ENCODE measurements around the gene ERH.
"Not testable (repeated sequence)": the region's sequence is repeated elsewhere in the genome, so short reads cannot be mapped to it uniquely, and the experiment has no call there.

The ERH gene

GRCh38 chr14:69424149-69424923 lies 26.2 kb upstream of the ERH start:
- Histone ChIP-seq H3K4me3 (ENCODE audit: low read depth in 1 of 2, low read length in 2 of 2) (no peak overlapping the region), H3K4me1 (ENCODE audit: control insufficient read depth in 1 of 2, insufficient read depth in 2 of 2, low read length in 2 of 2) (no peaks in the 10 kb centered on the region), H3K9ac (ENCODE audit: low read depth in 1 of 2, low read length in 2 of 2) (no peak overlapping the region), H3K9me3 (ENCODE audit: control insufficient read depth in 1 of 2, low read length in 2 of 2) (no peaks in the 10 kb centered on the region), H3K36me3 (ENCODE audit: control insufficient read depth in 1 of 2, insufficient read depth in 2 of 2, low read length in 2 of 2) (peaks cover 11 to 20% of the 10 kb centered on the region in 2 donors), H3K27me3 (ENCODE audit: control insufficient read depth in 1 of 2, insufficient read depth in 2 of 2, low read length in 2 of 2) (no peaks in the 10 kb centered on the region), H3K27ac (ENCODE audit: low read depth, low read length) (no peak overlapping the region)

GRCh38 chr14:69423279-69423678 lies 25.2 kb upstream of the ERH start:
- no peaks in the 10 kb centered on the region for H3K9me3 ChIP-seq (ENCODE audit: control insufficient read depth in 1 of 2, low read length in 2 of 2)
- H3K4me1 ChIP-seq (ENCODE audit: control insufficient read depth in 1 of 2, insufficient read depth in 2 of 2, low read length in 2 of 2), result no peaks in the 10 kb centered on the region
- no peak overlapping the region for H3K4me3 ChIP-seq (ENCODE audit: low read depth in 1 of 2, low read length in 2 of 2)
- no peak overlapping the region for H3K9ac ChIP-seq (ENCODE audit: low read depth in 1 of 2, low read length in 2 of 2)
- H3K27me3 ChIP-seq (ENCODE audit: control insufficient read depth in 1 of 2, insufficient read depth in 2 of 2, low read length in 2 of 2), result no peaks in the 10 kb centered on the region
- no peak overlapping the region for H3K27ac ChIP-seq (ENCODE audit: low read depth, low read length)
- peaks cover 11 to 20% of the 10 kb centered on the region in 2 donors for H3K36me3 ChIP-seq (ENCODE audit: control insufficient read depth in 1 of 2, insufficient read depth in 2 of 2, low read length in 2 of 2)

GRCh38 chr14:69416087-69416486 lies 18.0 kb upstream of the ERH start:
- not testable (repeated sequence) for H3K27me3 ChIP-seq (ENCODE audit: control insufficient read depth in 1 of 2, insufficient read depth in 2 of 2, low read length in 2 of 2); H3K27ac ChIP-seq (ENCODE audit: low read depth, low read length); H3K9ac ChIP-seq (ENCODE audit: low read depth in 1 of 2, low read length in 2 of 2); H3K36me3 ChIP-seq (ENCODE audit: control insufficient read depth in 1 of 2, insufficient read depth in 2 of 2, low read length in 2 of 2); H3K9me3 ChIP-seq (ENCODE audit: control insufficient read depth in 1 of 2, low read length in 2 of 2); H3K4me1 ChIP-seq (ENCODE audit: control insufficient read depth in 1 of 2, insufficient read depth in 2 of 2, low read length in 2 of 2); H3K4me3 ChIP-seq (ENCODE audit: low read depth in 1 of 2, low read length in 2 of 2)

- Histone ChIP-seq H3K4me1 (ENCODE audit: control insufficient read depth in 1 of 2, insufficient read depth in 2 of 2, low read length in 2 of 2) (no peaks in the 10 kb centered on the region), H3K27ac (ENCODE audit: low read depth, low read length) (no peak overlapping the region), H3K4me3 (ENCODE audit: low read depth in 1 of 2, low read length in 2 of 2) (no peak overlapping the region), H3K36me3 (ENCODE audit: control insufficient read depth in 1 of 2, insufficient read depth in 2 of 2, low read length in 2 of 2) (no peaks in the 10 kb centered on the region), H3K9ac (ENCODE audit: low read depth in 1 of 2, low read length in 2 of 2) (no peak overlapping the region), H3K9me3 (ENCODE audit: control insufficient read depth in 1 of 2, low read length in 2 of 2) (peaks cover 0 to 3% of the 10 kb centered on the region in 2 donors), H3K27me3 (ENCODE audit: control insufficient read depth in 1 of 2, insufficient read depth in 2 of 2, low read length in 2 of 2) (no peaks in the 10 kb centered on the region)
Observed at GRCh38 chr14:69413483-69413882, 15.4 kb upstream of the ERH start.

- Histone ChIP-seq H3K9me3 (ENCODE audit: control insufficient read depth in 1 of 2, low read length in 2 of 2) (no peaks in the 10 kb centered on the region), H3K27ac (ENCODE audit: low read depth, low read length) (no peak overlapping the region), H3K4me3 (ENCODE audit: low read depth in 1 of 2, low read length in 2 of 2) (no peak overlapping the region), H3K4me1 (ENCODE audit: control insufficient read depth in 1 of 2, insufficient read depth in 2 of 2, low read length in 2 of 2) (no peaks in the 10 kb centered on the region), H3K9ac (ENCODE audit: low read depth in 1 of 2, low read length in 2 of 2) (no peak overlapping the region), H3K36me3 (ENCODE audit: control insufficient read depth in 1 of 2, insufficient read depth in 2 of 2, low read length in 2 of 2) (no peaks in the 10 kb centered on the region), H3K27me3 (ENCODE audit: control insufficient read depth in 1 of 2, insufficient read depth in 2 of 2, low read length in 2 of 2) (no peaks in the 10 kb centered on the region)
Observed at GRCh38 chr14:69408331-69408960, 10.3 kb upstream of the ERH start.

GRCh38 chr14:69405762-69406161 lies 7.7 kb upstream of the ERH start:
- no peak overlapping the region for H3K4me3 ChIP-seq (ENCODE audit: low read depth in 1 of 2, low read length in 2 of 2)
- H3K9me3 ChIP-seq (ENCODE audit: control insufficient read depth in 1 of 2, low read length in 2 of 2), result no peaks in the 10 kb centered on the region
- no peak overlapping the region for H3K27ac ChIP-seq (ENCODE audit: low read depth, low read length)
- H3K27me3 ChIP-seq (ENCODE audit: control insufficient read depth in 1 of 2, insufficient read depth in 2 of 2, low read length in 2 of 2), result no peaks in the 10 kb centered on the region
- H3K4me1 ChIP-seq (ENCODE audit: control insufficient read depth in 1 of 2, insufficient read depth in 2 of 2, low read length in 2 of 2), result peaks cover 3 to 6% of the 10 kb centered on the region in 2 donors
- H3K36me3 ChIP-seq (ENCODE audit: control insufficient read depth in 1 of 2, insufficient read depth in 2 of 2, low read length in 2 of 2), result no peaks in the 10 kb centered on the region
- no peak overlapping the region for H3K9ac ChIP-seq (ENCODE audit: low read depth in 1 of 2, low read length in 2 of 2)

GRCh38 chr14:69404883-69405282 lies 6.8 kb upstream of the ERH start:
- H3K9me3 ChIP-seq (ENCODE audit: control insufficient read depth in 1 of 2, low read length in 2 of 2), result no peaks in the 10 kb centered on the region

GRCh38 chr14:69404478-69404877 lies 6.4 kb upstream of the ERH start:
- Histone ChIP-seq H3K4me3 (ENCODE audit: low read depth in 1 of 2, low read length in 2 of 2) (no peak overlapping the region), H3K4me1 (ENCODE audit: control insufficient read depth in 1 of 2, insufficient read depth in 2 of 2, low read length in 2 of 2) (peaks cover 15 to 18% of the 10 kb centered on the region in 2 donors), H3K27me3 (ENCODE audit: control insufficient read depth in 1 of 2, insufficient read depth in 2 of 2, low read length in 2 of 2) (no peaks in the 10 kb centered on the region), H3K9ac (ENCODE audit: low read depth in 1 of 2, low read length in 2 of 2) (no peak overlapping the region), H3K9me3 (ENCODE audit: control insufficient read depth in 1 of 2, low read length in 2 of 2) (no peaks in the 10 kb centered on the region), H3K27ac (ENCODE audit: low read depth, low read length) (no peak overlapping the region), H3K36me3 (ENCODE audit: control insufficient read depth in 1 of 2, insufficient read depth in 2 of 2, low read length in 2 of 2) (no peaks in the 10 kb centered on the region)

More at GRCh38 chr14:69404883-69405282, 6.8 kb upstream of the ERH start:
- no peaks in the 10 kb centered on the region for H3K27me3 ChIP-seq (ENCODE audit: control insufficient read depth in 1 of 2, insufficient read depth in 2 of 2, low read length in 2 of 2)
- no peak overlapping the region for H3K27ac ChIP-seq (ENCODE audit: low read depth, low read length)
- H3K4me1 ChIP-seq (ENCODE audit: control insufficient read depth in 1 of 2, insufficient read depth in 2 of 2, low read length in 2 of 2), result peaks cover 11 to 15% of the 10 kb centered on the region in 2 donors
- H3K9ac ChIP-seq (ENCODE audit: low read depth in 1 of 2, low read length in 2 of 2), result no peak overlapping the region
- no peaks in the 10 kb centered on the region for H3K36me3 ChIP-seq (ENCODE audit: control insufficient read depth in 1 of 2, insufficient read depth in 2 of 2, low read length in 2 of 2)
- no peak overlapping the region for H3K4me3 ChIP-seq (ENCODE audit: low read depth in 1 of 2, low read length in 2 of 2)

GRCh38 chr14:69401841-69402240 lies 3.7 kb upstream of the ERH start:
- no peak overlapping the region for H3K27ac ChIP-seq (ENCODE audit: low read depth, low read length)
- H3K27me3 ChIP-seq (ENCODE audit: control insufficient read depth in 1 of 2, insufficient read depth in 2 of 2, low read length in 2 of 2), result no peaks in the 10 kb centered on the region
- no peak overlapping the region for H3K9ac ChIP-seq (ENCODE audit: low read depth in 1 of 2, low read length in 2 of 2)
- H3K4me3 ChIP-seq (ENCODE audit: low read depth in 1 of 2, low read length in 2 of 2), result no peak overlapping the region
- H3K9me3 ChIP-seq (ENCODE audit: control insufficient read depth in 1 of 2, low read length in 2 of 2), result no peaks in the 10 kb centered on the region
- no peaks in the 10 kb centered on the region for H3K36me3 ChIP-seq (ENCODE audit: control insufficient read depth in 1 of 2, insufficient read depth in 2 of 2, low read length in 2 of 2)
- peaks cover 26 to 29% of the 10 kb centered on the region in 2 donors for H3K4me1 ChIP-seq (ENCODE audit: control insufficient read depth in 1 of 2, insufficient read depth in 2 of 2, low read length in 2 of 2)

GRCh38 chr14:69400154-69400553 lies 2.1 kb upstream of the ERH start:
- Histone ChIP-seq H3K4me3 (ENCODE audit: low read depth in 1 of 2, low read length in 2 of 2) (peak overlapping the region; percentile 88 to 98), H3K4me1 (ENCODE audit: control insufficient read depth in 1 of 2, insufficient read depth in 2 of 2, low read length in 2 of 2) (peaks cover 30 to 34% of the 10 kb centered on the region in 2 donors), H3K9ac (ENCODE audit: low read depth in 1 of 2, low read length in 2 of 2) (peak overlapping the region in 1 of 2 donors; percentile 91), H3K9me3 (ENCODE audit: control insufficient read depth in 1 of 2, low read length in 2 of 2) (no peaks in the 10 kb centered on the region), H3K27ac (ENCODE audit: low read depth, low read length) (no peak overlapping the region), H3K27me3 (ENCODE audit: control insufficient read depth in 1 of 2, insufficient read depth in 2 of 2, low read length in 2 of 2) (no peaks in the 10 kb centered on the region), H3K36me3 (ENCODE audit: control insufficient read depth in 1 of 2, insufficient read depth in 2 of 2, low read length in 2 of 2) (peaks cover 7 to 14% of the 10 kb centered on the region in 2 donors)

Data from duodenal mucosa (tissue), 2 donors.